ENCODE measurements around the gene KCTD10.

KCTD10 gene

GRCh38 chr12:109494348-109494881 is 17.3 kb upstream of the KCTD10 start:
- H3K4me3 ChIP-seq (ENCODE audit: low read depth in 1 of 2, low read length in 2 of 2), result no peak overlapping the region
- H3K36me3 ChIP-seq (ENCODE audit: control insufficient read depth in 1 of 2, insufficient read depth in 2 of 2, low read length in 2 of 2), result peaks cover 52 to 92% of the 10 kb centered on the region in 2 donors
- H3K27me3 ChIP-seq (ENCODE audit: low read depth, low read length), result no peaks in the 10 kb centered on the region
- no peak overlapping the region for H3K27ac ChIP-seq (ENCODE audit: low read length)
- no peaks in the 10 kb centered on the region for H3K4me1 ChIP-seq (ENCODE audit: control insufficient read depth in 1 of 2, insufficient read depth in 2 of 2, low read length in 2 of 2)
- H3K9me3 ChIP-seq (ENCODE audit: control insufficient read depth in 1 of 2, low read length in 2 of 2), result no peaks in the 10 kb centered on the region

GRCh38 chr12:109493938-109494337 is 16.8 kb upstream of the KCTD10 start:
- Histone ChIP-seq H3K27me3 (ENCODE audit: low read depth, low read length) (no peaks in the 10 kb centered on the region), H3K4me3 (ENCODE audit: low read depth in 1 of 2, low read length in 2 of 2) (no peak overlapping the region), H3K36me3 (ENCODE audit: control insufficient read depth in 1 of 2, insufficient read depth in 2 of 2, low read length in 2 of 2) (peaks cover 54 to 92% of the 10 kb centered on the region in 2 donors), H3K9me3 (ENCODE audit: control insufficient read depth in 1 of 2, low read length in 2 of 2) (no peaks in the 10 kb centered on the region), H3K4me1 (ENCODE audit: control insufficient read depth in 1 of 2, insufficient read depth in 2 of 2, low read length in 2 of 2) (no peaks in the 10 kb centered on the region), H3K27ac (ENCODE audit: low read length) (no peak overlapping the region)

- H3K4me3 ChIP-seq (ENCODE audit: low read depth in 1 of 2, low read length in 2 of 2), result no peak overlapping the region
- H3K27ac ChIP-seq (ENCODE audit: low read length), result no peak overlapping the region
- no peaks in the 10 kb centered on the region for H3K27me3 ChIP-seq (ENCODE audit: low read depth, low read length)
- H3K4me1 ChIP-seq (ENCODE audit: control insufficient read depth in 1 of 2, insufficient read depth in 2 of 2, low read length in 2 of 2), result no peaks in the 10 kb centered on the region
- H3K36me3 ChIP-seq (ENCODE audit: control insufficient read depth in 1 of 2, insufficient read depth in 2 of 2, low read length in 2 of 2), result peaks cover 62 to 92% of the 10 kb centered on the region in 2 donors
- no peaks in the 10 kb centered on the region for H3K9me3 ChIP-seq (ENCODE audit: control insufficient read depth in 1 of 2, low read length in 2 of 2)
Measured at GRCh38 chr12:109493090-109493489, 16.0 kb upstream of the KCTD10 start.

- H3K4me1 ChIP-seq (ENCODE audit: control insufficient read depth in 1 of 2, insufficient read depth in 2 of 2, low read length in 2 of 2), result no peaks in the 10 kb centered on the region
- peaks cover 63 to 92% of the 10 kb centered on the region in 2 donors for H3K36me3 ChIP-seq (ENCODE audit: control insufficient read depth in 1 of 2, insufficient read depth in 2 of 2, low read length in 2 of 2)
- H3K4me3 ChIP-seq (ENCODE audit: low read depth in 1 of 2, low read length in 2 of 2), result no peak overlapping the region
- no peak overlapping the region for H3K27ac ChIP-seq (ENCODE audit: low read length)
- H3K9me3 ChIP-seq (ENCODE audit: control insufficient read depth in 1 of 2, low read length in 2 of 2), result no peaks in the 10 kb centered on the region
- no peaks in the 10 kb centered on the region for H3K27me3 ChIP-seq (ENCODE audit: low read depth, low read length)
Measured at GRCh38 chr12:109492371-109492770, 15.3 kb upstream of the KCTD10 start.

- Histone ChIP-seq H3K4me1 (ENCODE audit: control insufficient read depth in 1 of 2, insufficient read depth in 2 of 2, low read length in 2 of 2) (no peaks in the 10 kb centered on the region), H3K9me3 (ENCODE audit: control insufficient read depth in 1 of 2, low read length in 2 of 2) (no peaks in the 10 kb centered on the region), H3K4me3 (ENCODE audit: low read depth in 1 of 2, low read length in 2 of 2) (no peak overlapping the region), H3K36me3 (ENCODE audit: control insufficient read depth in 1 of 2, insufficient read depth in 2 of 2, low read length in 2 of 2) (peaks cover 69 to 95% of the 10 kb centered on the region in 2 donors), H3K27ac (ENCODE audit: low read length) (no peak overlapping the region), H3K27me3 (ENCODE audit: low read depth, low read length) (no peaks in the 10 kb centered on the region)
Measured at GRCh38 chr12:109491671-109492070, 14.6 kb upstream of the KCTD10 start.

- H3K4me1 ChIP-seq (ENCODE audit: control insufficient read depth in 1 of 2, insufficient read depth in 2 of 2, low read length in 2 of 2), result no peaks in the 10 kb centered on the region
- no peaks in the 10 kb centered on the region for H3K9me3 ChIP-seq (ENCODE audit: control insufficient read depth in 1 of 2, low read length in 2 of 2)
- no peaks in the 10 kb centered on the region for H3K27me3 ChIP-seq (ENCODE audit: low read depth, low read length)
- H3K36me3 ChIP-seq (ENCODE audit: control insufficient read depth in 1 of 2, insufficient read depth in 2 of 2, low read length in 2 of 2), result peaks cover 84 to 95% of the 10 kb centered on the region in 2 donors
- H3K4me3 ChIP-seq (ENCODE audit: low read depth in 1 of 2, low read length in 2 of 2), result no peak overlapping the region
- no peak overlapping the region for H3K27ac ChIP-seq (ENCODE audit: low read length)
Measured at GRCh38 chr12:109489955-109490565, 13.0 kb upstream of the KCTD10 start.

GRCh38 chr12:109489016-109489954 is 12.2 kb upstream of the KCTD10 start:
- H3K27ac ChIP-seq (ENCODE audit: low read length), result no peak overlapping the region
- peaks cover 80 to 94% of the 10 kb centered on the region in 2 donors for H3K36me3 ChIP-seq (ENCODE audit: control insufficient read depth in 1 of 2, insufficient read depth in 2 of 2, low read length in 2 of 2)
- H3K4me3 ChIP-seq (ENCODE audit: low read depth in 1 of 2, low read length in 2 of 2), result no peak overlapping the region
- no peaks in the 10 kb centered on the region for H3K27me3 ChIP-seq (ENCODE audit: low read depth, low read length)
- H3K4me1 ChIP-seq (ENCODE audit: control insufficient read depth in 1 of 2, insufficient read depth in 2 of 2, low read length in 2 of 2), result no peaks in the 10 kb centered on the region
- H3K9me3 ChIP-seq (ENCODE audit: control insufficient read depth in 1 of 2, low read length in 2 of 2), result no peaks in the 10 kb centered on the region

- H3K4me1 ChIP-seq (ENCODE audit: control insufficient read depth in 1 of 2, insufficient read depth in 2 of 2, low read length in 2 of 2), result no peaks in the 10 kb centered on the region
- H3K27me3 ChIP-seq (ENCODE audit: low read depth, low read length), result no peaks in the 10 kb centered on the region
- H3K9me3 ChIP-seq (ENCODE audit: control insufficient read depth in 1 of 2, low read length in 2 of 2), result no peaks in the 10 kb centered on the region
- H3K36me3 ChIP-seq (ENCODE audit: control insufficient read depth in 1 of 2, insufficient read depth in 2 of 2, low read length in 2 of 2), result peaks cover 75 to 95% of the 10 kb centered on the region in 2 donors
- no peak overlapping the region for H3K4me3 ChIP-seq (ENCODE audit: low read depth in 1 of 2, low read length in 2 of 2)
- no peak overlapping the region for H3K27ac ChIP-seq (ENCODE audit: low read length)
Measured at GRCh38 chr12:109488051-109488665, 11.1 kb upstream of the KCTD10 start.

GRCh38 chr12:109487181-109488050 is 10.3 kb upstream of the KCTD10 start:
- Histone ChIP-seq H3K9me3 (ENCODE audit: control insufficient read depth in 1 of 2, low read length in 2 of 2) (no peaks in the 10 kb centered on the region), H3K4me1 (ENCODE audit: control insufficient read depth in 1 of 2, insufficient read depth in 2 of 2, low read length in 2 of 2) (no peaks in the 10 kb centered on the region), H3K36me3 (ENCODE audit: control insufficient read depth in 1 of 2, insufficient read depth in 2 of 2, low read length in 2 of 2) (peaks cover 72 to 92% of the 10 kb centered on the region in 2 donors), H3K27me3 (ENCODE audit: low read depth, low read length) (no peaks in the 10 kb centered on the region), H3K4me3 (ENCODE audit: low read depth in 1 of 2, low read length in 2 of 2) (no peak overlapping the region), H3K27ac (ENCODE audit: low read length) (no peak overlapping the region)

GRCh38 chr12:109485201-109485600 is 8.1 kb upstream of the KCTD10 start:
- H3K27ac ChIP-seq (ENCODE audit: low read length), result no peak overlapping the region
- H3K27me3 ChIP-seq (ENCODE audit: low read depth, low read length), result no peaks in the 10 kb centered on the region
- no peaks in the 10 kb centered on the region for H3K4me1 ChIP-seq (ENCODE audit: control insufficient read depth in 1 of 2, insufficient read depth in 2 of 2, low read length in 2 of 2)
- peaks cover 59 to 76% of the 10 kb centered on the region in 2 donors for H3K36me3 ChIP-seq (ENCODE audit: control insufficient read depth in 1 of 2, insufficient read depth in 2 of 2, low read length in 2 of 2)
- no peak overlapping the region for H3K4me3 ChIP-seq (ENCODE audit: low read depth in 1 of 2, low read length in 2 of 2)
- no peaks in the 10 kb centered on the region for H3K9me3 ChIP-seq (ENCODE audit: control insufficient read depth in 1 of 2, low read length in 2 of 2)
